ENCODE measurements around the gene ZKSCAN5. TPM values are rescaled to one million over a fixed set of nuclear protein-coding genes. Genes with fewer than 3 reads are reported as not detected.

Gene ZKSCAN5
- polyA plus RNA-seq, 3 donors: 1.6 to 2.9 (median 2.2) TPM

- H3K4me1 Mint-ChIP-seq: no peaks in the 10 kb centered on the region
- Histone ChIP-seq H3K4me2 (replicated peaks; ENCODE audit: extremely low read depth, low read length, poor library complexity, severe bottlenecking) (no peak overlapping the region), H3K27me3 (ENCODE audit: control insufficient read depth in 2 of 2, insufficient read depth in 2 of 2, low read length in 2 of 2) (no peaks in the 10 kb centered on the region), H2AFZ (ENCODE audit: insufficient read depth, low read depth, low read length, poor library complexity, severe bottlenecking) (no peak overlapping the region), H3K36me3 (replicated peaks in 1 of 2; ENCODE audit: control insufficient read depth in 1 of 2, insufficient read depth in 2 of 2, low read length in 2 of 2) (peaks cover 26 to 57% of the 10 kb centered on the region in 2 donors), H3K79me2 (ENCODE audit: insufficient read depth, low read length) (peaks cover 20% of the 10 kb centered on the region), H3K4me3 (replicated peaks in 1 of 3; ENCODE audit: low read depth in 2 of 3, low read length in 3 of 3) (no peak overlapping the region), H3K9ac (ENCODE audit: insufficient read depth, low read length, poor library complexity, severe bottlenecking) (no peak overlapping the region), H4K20me1 (ENCODE audit: insufficient read depth, low read length) (peaks cover 48% of the 10 kb centered on the region), H3K27ac (ENCODE audit: low read depth in 1 of 2, low read length in 2 of 2) (no peak overlapping the region), H3K9me3 (replicated peaks in 1 of 2; ENCODE audit: control insufficient read depth in 1 of 2, insufficient read depth in 1 of 2, low read length in 2 of 2) (peaks cover 11% of the 10 kb centered on the region in 2 donors), H3K4me1 (ENCODE audit: control insufficient read depth in 1 of 2, insufficient read depth in 2 of 2, low read length in 2 of 2) (no peaks in the 10 kb centered on the region)
- H3K9me3 Mint-ChIP-seq: peaks cover 8 to 14% (median 12%) of the 10 kb centered on the region in 7 donors
- peak; percentile 12 for TF ChIP-seq CTCF (IDR thresholded peaks at IDR 0.05)
- H3K4me3 Mint-ChIP-seq: no peak overlapping the region
- H3K27ac Mint-ChIP-seq: peak overlapping the region in 1 of 7 donors; percentile 23
- H3K36me3 Mint-ChIP-seq: peaks cover 31 to 64% of the 10 kb centered on the region in 2 donors
- no peak for DNase-seq
- no CpG with 5 or more reads among the region's 4 CpGs for WGBS (ENCODE audit: insufficient coverage)
- intact Hi-C loops (cut with micrococcal nuclease): no loop called here
- no peaks in the 10 kb centered on the region for H3K27me3 Mint-ChIP-seq (ENCODE audit: low read depth in 3 of 3)
Measured at GRCh38 chr7:99489235-99489634, 15.2 kb upstream of the ZKSCAN5 start.

GRCh38 chr7:99490878-99491277, 13.6 kb upstream of the ZKSCAN5 start:
- Mint-ChIP-seq H3K4me3 (no peak overlapping the region), H3K9me3 (peaks cover 14 to 28% (median 25%) of the 10 kb centered on the region in 7 donors), H3K27me3 (ENCODE audit: low read depth in 3 of 3) (no peaks in the 10 kb centered on the region), H3K36me3 (peaks cover 33 to 66% of the 10 kb centered on the region in 2 donors), H3K4me1 (no peaks in the 10 kb centered on the region), H3K27ac (peak overlapping the region in 2 of 7 donors; percentile 43 to 61)
- H3K4me1 ChIP-seq (ENCODE audit: control insufficient read depth in 1 of 2, insufficient read depth in 2 of 2, low read length in 2 of 2): no peaks in the 10 kb centered on the region
- H3K4me3 ChIP-seq (replicated peaks in 1 of 3; ENCODE audit: low read depth in 2 of 3, low read length in 3 of 3): no peak overlapping the region
- intact Hi-C loops (cut with micrococcal nuclease): no loop called here
- peaks cover 33 to 58% of the 10 kb centered on the region in 2 donors for H3K36me3 ChIP-seq (replicated peaks in 1 of 2; ENCODE audit: control insufficient read depth in 1 of 2, insufficient read depth in 2 of 2, low read length in 2 of 2)
- no peak overlapping the region for H3K4me2 ChIP-seq (replicated peaks; ENCODE audit: extremely low read depth, low read length, poor library complexity, severe bottlenecking)
- H3K27ac ChIP-seq (ENCODE audit: low read depth in 1 of 2, low read length in 2 of 2): no peak overlapping the region
- no peaks in the 10 kb centered on the region for H3K27me3 ChIP-seq (ENCODE audit: control insufficient read depth in 2 of 2, insufficient read depth in 2 of 2, low read length in 2 of 2)
- H4K20me1 ChIP-seq (ENCODE audit: insufficient read depth, low read length): peaks cover 56% of the 10 kb centered on the region
- no peak for TF ChIP-seq CTCF (IDR thresholded peaks at IDR 0.05)
- peaks cover 36% of the 10 kb centered on the region for H3K79me2 ChIP-seq (ENCODE audit: insufficient read depth, low read length)
- no peak overlapping the region for H3K9ac ChIP-seq (ENCODE audit: insufficient read depth, low read length, poor library complexity, severe bottlenecking)
- H3K9me3 ChIP-seq (replicated peaks in 1 of 2; ENCODE audit: control insufficient read depth in 1 of 2, insufficient read depth in 1 of 2, low read length in 2 of 2): peaks cover 19 to 26% of the 10 kb centered on the region in 2 donors
- WGBS (ENCODE audit: insufficient coverage): 100% methylated on average over 1 of the region's 3 CpGs
- DNase-seq: no peak
- no peak overlapping the region for H2AFZ ChIP-seq (ENCODE audit: insufficient read depth, low read depth, low read length, poor library complexity, severe bottlenecking)

Measured in CD14-positive monocyte (primary cell).